GM12878 (cell line): ENCODE results near the gene ELP2. TPM values are rescaled to one million over a fixed set of nuclear protein-coding genes. Genes with fewer than 3 reads are reported as not detected.

ENCODE experiments used
- ATAC-seq: fragments of 200-7000 bp; cut with Tn5 transposase; 3 replicates; pipeline ENCODE4 v1.9.1; 2020; ENCODE audit warnings: mild to moderate bottlenecking, moderate library complexity
- BruUV-seq: library from RNA; stranded (reverse); fragments of 400-500 nt; replicated peaks from 2 replicates; lab custom pipeline; 2021; lab: Mats Ljungman, UMichigan
- CTCF ChIA-PET: fragments of 300-600 bp; sonication (Branson Sonifier 250); formaldehyde crosslinking; extraction: SDS; loops from one replicate; lab custom pipeline; 2021; ENCODE audit warnings: inconsistent platforms; lab: Yijun Ruan, JAX
- POLR2A ChIA-PET: fragments of 350-600 bp; formaldehyde crosslinking; extraction: SDS; loops from one replicate; lab custom pipeline; 2021; ENCODE audit warnings: inconsistent platforms; lab: Charles Lee
- RAD21 ChIA-PET: fragments of 300-600 bp; sonication (Branson Sonifier 250); formaldehyde crosslinking; loops from one replicate; lab custom pipeline; 2023; ENCODE audit warnings: antibody characterized with exemption; ENCODE audit not compliant: unreplicated experiment; lab: Charles Lee
- SMC1A ChIA-PET: fragments of 300-600 bp; sonication (Branson Sonifier 250); formaldehyde crosslinking; loops from one replicate; lab custom pipeline; 2023; ENCODE audit not compliant: unreplicated experiment, uncharacterized antibody; lab: Charles Lee
- DNase-seq: peaks from one replicate; pipeline ENCODE4 v3.0.0-alpha.2; 2011; ENCODE audit warnings: low read depth, low spot score
- FAIRE-seq: peaks from 3 replicates; lab custom pipeline; 2011; peaks lifted over from hg19 to GRCh38; lab: Jason Lieb, UNC
- H2AFZ ChIP-seq: 2 replicates; pipeline ENCODE4 v1.6.0; 2011; ENCODE audit warnings: low read depth, low read length, control low read depth; ENCODE audit not compliant: control insufficient read depth
- H3K27ac ChIP-seq: 2 replicates; pipeline ENCODE4 v1.5.1; 2011; ENCODE audit warnings: control low read depth; ENCODE audit not compliant: control insufficient read depth, insufficient read depth
- H3K27me3 ChIP-seq, 2 experiments: replicated peaks in 1 of 2; 2 replicates each; pipeline versions ENCODE4 v1.6.0 to v1.6.1; 2011; ENCODE audit warnings: low read length in 1 of 2; ENCODE audit not compliant: control insufficient read depth in 2 of 2, insufficient read depth in 2 of 2
- H3K36me3 ChIP-seq, 2 experiments: 2 replicates each; pipeline ENCODE4 v1.5.1; 2011; ENCODE audit warnings: low read length in 1 of 2; ENCODE audit not compliant: control insufficient read depth in 2 of 2, insufficient read depth in 2 of 2
- H3K4me1 ChIP-seq: 2 replicates; pipeline ENCODE4 v1.6.1; 2011; ENCODE audit warnings: mild to moderate bottlenecking, low read length, moderate library complexity, mixed read lengths; ENCODE audit not compliant: control insufficient read depth, insufficient read depth
- H3K4me2 ChIP-seq: 2 replicates; pipeline ENCODE4 v1.6.0; 2011; ENCODE audit warnings: control low read depth; ENCODE audit not compliant: control insufficient read depth, insufficient read depth
- H3K4me3 ChIP-seq: fragments of 200-600 bp; sonication (generic); 2 replicates; pipeline ENCODE4 v1.5.1; 2016
- H3K79me2 ChIP-seq: 2 replicates; pipeline ENCODE4 v1.6.0; 2011; ENCODE audit warnings: low read length; ENCODE audit not compliant: control insufficient read depth, insufficient read depth
- H3K9ac ChIP-seq: 2 replicates; pipeline ENCODE4 v1.8.0; 2011; ENCODE audit warnings: low read length, control low read depth, mixed read lengths; ENCODE audit not compliant: control insufficient read depth, insufficient read depth
- H3K9me3 ChIP-seq: replicated peaks from 3 replicates; pipeline ENCODE4 v1.5.1; 2011; ENCODE audit warnings: mild to moderate bottlenecking, low read length; ENCODE audit not compliant: control insufficient read depth, insufficient read depth
- H4K20me1 ChIP-seq: 2 replicates; pipeline ENCODE4 v1.6.0; 2011; ENCODE audit not compliant: control insufficient read depth, insufficient read depth
- MEF2B ChIP-seq: fragments of 450-650 bp; IDR thresholded peaks from 2 replicates; pipeline ENCODE4 v1.6.1; 2018; ENCODE audit warnings: mild to moderate bottlenecking, moderate library complexity; ENCODE audit not compliant: partially characterized antibody, poor library complexity, severe bottlenecking
- MTA3 ChIP-seq: IDR thresholded peaks from 2 replicates; pipeline ENCODE4 v1.6.1; 2012; ENCODE audit warnings: low read length, inconsistent platforms, borderline replicate concordance
- NR2F1 ChIP-seq: fragments of 450-650 bp; conservative IDR thresholded peaks from 2 replicates; pipeline ENCODE4 v1.6.1; 2017; ENCODE audit warnings: mild to moderate bottlenecking
- RB1 ChIP-seq: fragments of 450-650 bp; formaldehyde crosslinking; IDR thresholded peaks from 2 replicates; pipeline ENCODE4 v1.6.1; 2017; ENCODE audit warnings: mild to moderate bottlenecking, borderline replicate concordance
- SPI1 ChIP-seq: IDR thresholded peaks from 2 replicates; pipeline ENCODE4 v1.6.1; 2011; ENCODE audit warnings: low read depth, mild to moderate bottlenecking, low read length, moderate library complexity, borderline replicate concordance; ENCODE audit not compliant: insufficient read depth
- STAT3 ChIP-seq: IDR thresholded peaks from 2 replicates; pipeline ENCODE4 v1.6.1; 2011; ENCODE audit warnings: low read depth, low read length, improper control_type of control experiment
- TARDBP ChIP-seq: IDR thresholded peaks from 2 replicates; pipeline ENCODE4 v1.6.1; 2016; ENCODE audit warnings: borderline replicate concordance
- WGBS: methylation state at CpG from one replicate; pipeline ENCODE4 v1.1.6; 2016; ENCODE audit warnings: low lambda C conversion rate; ENCODE audit not compliant: insufficient replicate concordance, insufficient coverage; ENCODE audit errors: missing lambda C conversion rate; 5-methylcytosine and 5-hydroxymethylcytosine counted together
- in situ Hi-C: fragments of 300-500 bp; cut with MboI; formaldehyde crosslinking; loops from 9 replicates; pipeline ENCODE4 v1.14.3; 2018; ENCODE audit warnings: mixed read lengths
- intact Hi-C: fragments of 100-400 bp; cut with micrococcal nuclease; formaldehyde crosslinking; loops from one replicate; pipeline ENCODE4 v1.14.2; 2022; ENCODE audit not compliant: unreplicated experiment
- polyA plus RNA-seq, 11 experiments: library from polyadenylated mRNA; depleted of rRNA in 4 of 11; unstranded in 6 of 11; stranded (reverse) in 5 of 11; fragments of >200 nt; fragmentation: Nextera tagmentation in 4 of 11; fragmentation: Illumina TruSeq in 1 of 11; extraction: Ambion mirVana in 4 of 11; extraction: Trizol in 1 of 11; gene quantifications; 1 replicate in 1 of 11; 2 replicates in 10 of 11; pipeline versions ENCODE4 v1.2.1 to v1.2.3, GENCODE V29; 2011 to 2016; ENCODE audit warnings: inconsistent platforms in 2 of 11, missing spikeins in 2 of 11, low read depth in 1 of 11
- total RNA-seq, 4 experiments: library from RNA; depleted of rRNA in 3 of 4; stranded (reverse); fragments of >200 nt in 3 of 4; fragmentation: Illumina TruSeq in 1 of 4; extraction: Trizol in 1 of 4; gene quantifications; 2 replicates each; pipeline versions ENCODE4 v1.2.1 to v1.2.3, GENCODE V29; 2013 to 2021
- TF ChIP-seq, protein P1 (sequence below): fragments of 450-650 bp; IDR thresholded peaks from 2 replicates; pipeline ENCODE4 v1.6.1; 2018; ENCODE audit warnings: mild to moderate bottlenecking, low read depth, moderate library complexity; ENCODE audit not compliant: partially characterized antibody
- TF ChIP-seq, protein P2 (sequence below): fragments of 450-650 bp; IDR thresholded peaks from 2 replicates; pipeline ENCODE4 v1.6.1; 2017; ENCODE audit warnings: mild to moderate bottlenecking, low read depth, inconsistent platforms; ENCODE audit not compliant: poor library complexity, severe bottlenecking
- TF ChIP-seq, protein P3 (sequence below): IDR thresholded peaks from 2 replicates; pipeline ENCODE4 v1.6.1; 2012; ENCODE audit warnings: low read depth, low read length, improper control_type of control experiment
- TF ChIP-seq, protein P4 (sequence below): fragments of 150-350 bp; IDR thresholded peaks from 2 replicates; pipeline ENCODE4 v1.6.1; 2016; ENCODE audit warnings: low read depth, low read length
- TF ChIP-seq, protein P5 (sequence below): fragments of 450-650 bp; IDR thresholded peaks from 2 replicates; pipeline ENCODE4 v1.6.1; 2017; ENCODE audit warnings: mild to moderate bottlenecking

The ELP2 gene
- total and polyA plus RNA-seq, 10 of the 15 experiments (the other 5 are each of a cell fraction or from before 2014, with no cell fraction given) = 56.9 to 134 (median 88.5) TPM

DNA sequence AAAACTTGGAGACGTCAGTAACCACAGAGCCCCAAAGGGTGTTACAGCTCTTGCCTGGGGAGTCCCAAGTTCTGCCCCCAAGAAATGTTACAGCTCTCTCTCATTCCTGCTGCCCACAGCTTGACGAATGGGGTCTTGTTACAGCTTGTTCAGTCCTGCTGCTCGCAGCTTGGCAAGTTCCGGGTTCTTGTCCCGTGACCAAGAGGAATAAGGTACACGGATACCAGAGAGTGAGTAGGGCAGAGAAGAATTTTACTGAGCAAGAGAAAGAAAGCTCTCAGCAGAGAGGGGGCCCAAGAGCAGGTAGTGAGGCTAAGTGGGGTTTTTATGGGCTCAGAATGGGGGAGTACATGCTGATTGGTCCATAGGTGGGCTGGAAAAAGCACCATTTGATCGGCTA, 27.8 kb upstream of the ELP2 start:
- no peak for FAIRE-seq
- no peaks in the 10 kb centered on the region for H3K36me3 ChIP-seq
- 67% methylated on average over 7 of the region's 7 CpGs for WGBS
- no peak overlapping the region for H3K4me2 ChIP-seq
- peaks cover 1% of the 10 kb centered on the region; the same call in 2 of the 3 replicates for H3K9me3 ChIP-seq
- no peak for ATAC-seq
- H3K27ac ChIP-seq = no peak overlapping the region
- no peaks in the 10 kb centered on the region for H3K79me2 ChIP-seq
- no peak overlapping the region for H3K9ac ChIP-seq
- no TSS peak for BruUV-seq
- ChIA-PET SMC1A (interaction anchor here (0.6 kb wide), 1 partner anchor 482 kb away, joined by 3 read pairs; no protein-coding TSS in a partner anchor), POLR2A (interaction anchor here (0.7 kb wide), 1 partner anchor 283 kb away, joined by 3 read pairs; no protein-coding TSS in a partner anchor), RAD21 (interaction anchor here (1.0 to 1.1 kb wide), 2 partner anchors 179 to 183 kb away, joined by 3 read pairs; no protein-coding TSS in a partner anchor), CTCF (interaction anchor here (0.5 to 1.1 kb wide), 2 partner anchors 50 to 586 kb away, joined by 3 read pairs; no protein-coding TSS in a partner anchor)
- no peaks in the 10 kb centered on the region for H3K27me3 ChIP-seq
- no peak overlapping the region for H2AFZ ChIP-seq
- in situ Hi-C loops = no loop called here
- no peaks in the 10 kb centered on the region for H4K20me1 ChIP-seq
- intact Hi-C loops = no loop called here
- no peak overlapping the region for H3K4me3 ChIP-seq
- TF ChIP-seq SPI1 = no peak
- TF ChIP-seq, protein P1, sequence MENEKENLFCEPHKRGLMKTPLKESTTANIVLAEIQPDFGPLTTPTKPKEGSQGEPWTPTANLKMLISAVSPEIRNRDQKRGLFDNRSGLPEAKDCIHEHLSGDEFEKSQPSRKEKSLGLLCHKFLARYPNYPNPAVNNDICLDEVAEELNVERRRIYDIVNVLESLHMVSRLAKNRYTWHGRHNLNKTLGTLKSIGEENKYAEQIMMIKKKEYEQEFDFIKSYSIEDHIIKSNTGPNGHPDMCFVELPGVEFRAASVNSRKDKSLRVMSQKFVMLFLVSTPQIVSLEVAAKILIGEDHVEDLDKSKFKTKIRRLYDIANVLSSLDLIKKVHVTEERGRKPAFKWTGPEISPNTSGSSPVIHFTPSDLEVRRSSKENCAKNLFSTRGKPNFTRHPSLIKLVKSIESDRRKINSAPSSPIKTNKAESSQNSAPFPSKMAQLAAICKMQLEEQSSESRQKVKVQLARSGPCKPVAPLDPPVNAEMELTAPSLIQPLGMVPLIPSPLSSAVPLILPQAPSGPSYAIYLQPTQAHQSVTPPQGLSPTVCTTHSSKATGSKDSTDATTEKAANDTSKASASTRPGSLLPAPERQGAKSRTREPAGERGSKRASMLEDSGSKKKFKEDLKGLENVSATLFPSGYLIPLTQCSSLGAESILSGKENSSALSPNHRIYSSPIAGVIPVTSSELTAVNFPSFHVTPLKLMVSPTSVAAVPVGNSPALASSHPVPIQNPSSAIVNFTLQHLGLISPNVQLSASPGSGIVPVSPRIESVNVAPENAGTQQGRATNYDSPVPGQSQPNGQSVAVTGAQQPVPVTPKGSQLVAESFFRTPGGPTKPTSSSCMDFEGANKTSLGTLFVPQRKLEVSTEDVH = no peak
- TF ChIP-seq, protein P2, sequence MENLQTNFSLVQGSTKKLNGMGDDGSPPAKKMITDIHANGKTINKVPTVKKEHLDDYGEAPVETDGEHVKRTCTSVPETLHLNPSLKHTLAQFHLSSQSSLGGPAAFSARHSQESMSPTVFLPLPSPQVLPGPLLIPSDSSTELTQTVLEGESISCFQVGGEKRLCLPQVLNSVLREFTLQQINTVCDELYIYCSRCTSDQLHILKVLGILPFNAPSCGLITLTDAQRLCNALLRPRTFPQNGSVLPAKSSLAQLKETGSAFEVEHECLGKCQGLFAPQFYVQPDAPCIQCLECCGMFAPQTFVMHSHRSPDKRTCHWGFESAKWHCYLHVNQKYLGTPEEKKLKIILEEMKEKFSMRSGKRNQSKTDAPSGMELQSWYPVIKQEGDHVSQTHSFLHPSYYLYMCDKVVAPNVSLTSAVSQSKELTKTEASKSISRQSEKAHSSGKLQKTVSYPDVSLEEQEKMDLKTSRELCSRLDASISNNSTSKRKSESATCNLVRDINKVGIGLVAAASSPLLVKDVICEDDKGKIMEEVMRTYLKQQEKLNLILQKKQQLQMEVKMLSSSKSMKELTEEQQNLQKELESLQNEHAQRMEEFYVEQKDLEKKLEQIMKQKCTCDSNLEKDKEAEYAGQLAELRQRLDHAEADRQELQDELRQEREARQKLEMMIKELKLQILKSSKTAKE = no peak
- TF ChIP-seq STAT3 = no peak
- TF ChIP-seq RB1 = no peak
- no peak for TF ChIP-seq NR2F1
- TF ChIP-seq MTA3 = no peak
- TF ChIP-seq MEF2B = no peak
- TF ChIP-seq, protein P3, sequence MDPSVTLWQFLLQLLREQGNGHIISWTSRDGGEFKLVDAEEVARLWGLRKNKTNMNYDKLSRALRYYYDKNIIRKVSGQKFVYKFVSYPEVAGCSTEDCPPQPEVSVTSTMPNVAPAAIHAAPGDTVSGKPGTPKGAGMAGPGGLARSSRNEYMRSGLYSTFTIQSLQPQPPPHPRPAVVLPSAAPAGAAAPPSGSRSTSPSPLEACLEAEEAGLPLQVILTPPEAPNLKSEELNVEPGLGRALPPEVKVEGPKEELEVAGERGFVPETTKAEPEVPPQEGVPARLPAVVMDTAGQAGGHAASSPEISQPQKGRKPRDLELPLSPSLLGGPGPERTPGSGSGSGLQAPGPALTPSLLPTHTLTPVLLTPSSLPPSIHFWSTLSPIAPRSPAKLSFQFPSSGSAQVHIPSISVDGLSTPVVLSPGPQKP = no peak
- TF ChIP-seq, protein P4, sequence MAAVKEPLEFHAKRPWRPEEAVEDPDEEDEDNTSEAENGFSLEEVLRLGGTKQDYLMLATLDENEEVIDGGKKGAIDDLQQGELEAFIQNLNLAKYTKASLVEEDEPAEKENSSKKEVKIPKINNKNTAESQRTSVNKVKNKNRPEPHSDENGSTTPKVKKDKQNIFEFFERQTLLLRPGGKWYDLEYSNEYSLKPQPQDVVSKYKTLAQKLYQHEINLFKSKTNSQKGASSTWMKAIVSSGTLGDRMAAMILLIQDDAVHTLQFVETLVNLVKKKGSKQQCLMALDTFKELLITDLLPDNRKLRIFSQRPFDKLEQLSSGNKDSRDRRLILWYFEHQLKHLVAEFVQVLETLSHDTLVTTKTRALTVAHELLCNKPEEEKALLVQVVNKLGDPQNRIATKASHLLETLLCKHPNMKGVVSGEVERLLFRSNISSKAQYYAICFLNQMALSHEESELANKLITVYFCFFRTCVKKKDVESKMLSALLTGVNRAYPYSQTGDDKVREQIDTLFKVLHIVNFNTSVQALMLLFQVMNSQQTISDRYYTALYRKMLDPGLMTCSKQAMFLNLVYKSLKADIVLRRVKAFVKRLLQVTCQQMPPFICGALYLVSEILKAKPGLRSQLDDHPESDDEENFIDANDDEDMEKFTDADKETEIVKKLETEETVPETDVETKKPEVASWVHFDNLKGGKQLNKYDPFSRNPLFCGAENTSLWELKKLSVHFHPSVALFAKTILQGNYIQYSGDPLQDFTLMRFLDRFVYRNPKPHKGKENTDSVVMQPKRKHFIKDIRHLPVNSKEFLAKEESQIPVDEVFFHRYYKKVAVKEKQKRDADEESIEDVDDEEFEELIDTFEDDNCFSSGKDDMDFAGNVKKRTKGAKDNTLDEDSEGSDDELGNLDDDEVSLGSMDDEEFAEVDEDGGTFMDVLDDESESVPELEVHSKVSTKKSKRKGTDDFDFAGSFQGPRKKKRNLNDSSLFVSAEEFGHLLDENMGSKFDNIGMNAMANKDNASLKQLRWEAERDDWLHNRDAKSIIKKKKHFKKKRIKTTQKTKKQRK = no peak
- no peak for TF ChIP-seq TARDBP
- TF ChIP-seq, protein P5, sequence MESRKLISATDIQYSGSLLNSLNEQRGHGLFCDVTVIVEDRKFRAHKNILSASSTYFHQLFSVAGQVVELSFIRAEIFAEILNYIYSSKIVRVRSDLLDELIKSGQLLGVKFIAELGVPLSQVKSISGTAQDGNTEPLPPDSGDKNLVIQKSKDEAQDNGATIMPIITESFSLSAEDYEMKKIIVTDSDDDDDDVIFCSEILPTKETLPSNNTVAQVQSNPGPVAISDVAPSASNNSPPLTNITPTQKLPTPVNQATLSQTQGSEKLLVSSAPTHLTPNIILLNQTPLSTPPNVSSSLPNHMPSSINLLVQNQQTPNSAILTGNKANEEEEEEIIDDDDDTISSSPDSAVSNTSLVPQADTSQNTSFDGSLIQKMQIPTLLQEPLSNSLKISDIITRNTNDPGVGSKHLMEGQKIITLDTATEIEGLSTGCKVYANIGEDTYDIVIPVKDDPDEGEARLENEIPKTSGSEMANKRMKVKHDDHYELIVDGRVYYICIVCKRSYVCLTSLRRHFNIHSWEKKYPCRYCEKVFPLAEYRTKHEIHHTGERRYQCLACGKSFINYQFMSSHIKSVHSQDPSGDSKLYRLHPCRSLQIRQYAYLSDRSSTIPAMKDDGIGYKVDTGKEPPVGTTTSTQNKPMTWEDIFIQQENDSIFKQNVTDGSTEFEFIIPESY = no peak
- TF ChIP-seq, all 136 proteins: peak for 0
- DNase-seq = no peak
- H3K4me1 ChIP-seq = no peaks in the 10 kb centered on the region
